SK-N-SH (cell line): ENCODE data around the gene PCP4L1. TPM values are rescaled to one million over a fixed set of nuclear protein-coding genes. Genes with fewer than 3 reads are reported as not detected.
"Not testable (repeated sequence)": the region's sequence is repeated elsewhere in the genome, so short reads cannot be mapped to it uniquely, and the experiment has no call there.

Source experiments
- CTCF ChIA-PET: fragments of 300-600, 350-600 bp; formaldehyde crosslinking; extraction: SDS; loops from one replicate; lab custom pipeline; 2021; lab: Yijun Ruan, JAX
- POLR2A ChIA-PET: fragments of 350-600 bp; sonication (Branson Sonifier 250); formaldehyde crosslinking; extraction: SDS; loops from one replicate; lab custom pipeline; 2020; ENCODE audit warnings: antibody characterized with exemption, inconsistent platforms; lab: Yijun Ruan, JAX
- DNase-seq: peaks from one replicate; pipeline ENCODE4 v3.0.0; 2012
- H2AFZ ChIP-seq: fragments of 200-600 bp; sonication (generic); 2 replicates; pipeline ENCODE4 v1.8.1; 2016; ENCODE audit warnings: antibody characterized with exemption, mild to moderate bottlenecking, low read depth
- H3F3A ChIP-seq: fragments of 200-600 bp; sonication (generic); replicated peaks from 2 replicates; pipeline ENCODE3; 2016; ENCODE audit warnings: antibody characterized with exemption, mild to moderate bottlenecking; ENCODE audit not compliant: insufficient read depth
- H3K27ac ChIP-seq, 2 experiments: fragments of 200-500 bp in 1 of 2; fragments of 200-600 bp in 1 of 2; sonication (Bioruptor generic) in 1 of 2; sonication (generic), shearing (Covaris generic) in 1 of 2; 2 replicates each; pipeline versions ENCODE4 v1.5.1 to v1.6.1; 2014 to 2016; ENCODE audit warnings: low read depth in 2 of 2, inconsistent platforms in 1 of 2, low read length in 1 of 2, mild to moderate bottlenecking in 1 of 2, mixed read lengths in 1 of 2
- H3K27me3 ChIP-seq: fragments of 200-600 bp; sonication (generic), shearing (Covaris generic); 2 replicates; pipeline ENCODE4 v1.6.1; 2016; ENCODE audit warnings: mixed run types; ENCODE audit not compliant: insufficient read depth
- H3K36me3 ChIP-seq, 2 experiments: fragments of 200-500 bp in 1 of 2; fragments of 200-600 bp in 1 of 2; sonication (Bioruptor generic) in 1 of 2; sonication (generic) in 1 of 2; replicated peaks in 1 of 2; 2 replicates each; pipeline versions ENCODE3 to v1.5.1; 2014 to 2016; ENCODE audit warnings: low read length in 1 of 2, mild to moderate bottlenecking in 1 of 2; ENCODE audit not compliant: insufficient read depth in 2 of 2, control insufficient read depth in 1 of 2
- H3K4me1 ChIP-seq, 2 experiments: fragments of 200-500 bp in 1 of 2; fragments of 200-600 bp in 1 of 2; sonication (Bioruptor generic) in 1 of 2; sonication (generic), shearing (Covaris generic) in 1 of 2; 2 replicates each; pipeline versions ENCODE4 v1.5.1 to v1.6.1; 2014 to 2016; ENCODE audit warnings: low read depth in 1 of 2, low read length in 1 of 2, mixed run types in 1 of 2; ENCODE audit not compliant: insufficient read depth in 2 of 2, control insufficient read depth in 1 of 2
- H3K4me2 ChIP-seq: fragments of 200-600 bp; sonication (generic), shearing (Covaris generic); 2 replicates; pipeline ENCODE4 v1.6.1; 2017; ENCODE audit warnings: mixed run types
- H3K4me3 ChIP-seq, 2 experiments: fragments of 200-500 bp in 1 of 2; fragments of 200-600 bp in 1 of 2; sonication (Bioruptor generic) in 1 of 2; sonication (generic), shearing (Covaris generic) in 1 of 2; 2 replicates each; pipeline versions ENCODE4 v1.5.1 to v1.8.1; 2014 to 2016; ENCODE audit warnings: low read depth in 2 of 2, inconsistent platforms in 1 of 2, low read length in 1 of 2, mild to moderate bottlenecking in 1 of 2, mixed read lengths in 1 of 2, moderate library complexity in 1 of 2
- H3K79me2 ChIP-seq: fragments of 200-600 bp; sonication (generic); 2 replicates; pipeline ENCODE4 v1.8.1; 2017; ENCODE audit warnings: mild to moderate bottlenecking; ENCODE audit not compliant: insufficient read depth
- H3K9ac ChIP-seq: fragments of 200-600 bp; sonication (generic); 2 replicates; pipeline ENCODE4 v1.6.1; 2017; ENCODE audit warnings: mixed run types
- H3K9me2 ChIP-seq: fragments of 200-600 bp; sonication (generic); 2 replicates; pipeline ENCODE4 v1.6.1; 2017; ENCODE audit warnings: mixed run types
- H3K9me3 ChIP-seq: fragments of 200-600 bp; sonication (generic); 2 replicates; pipeline ENCODE4 v1.6.1; 2017; ENCODE audit warnings: mixed run types, mild to moderate bottlenecking, moderate library complexity
- H4K20me1 ChIP-seq: fragments of 200-600 bp; sonication (generic); 2 replicates; pipeline ENCODE4 v1.6.1; 2017; ENCODE audit warnings: mild to moderate bottlenecking, mixed run types; ENCODE audit not compliant: insufficient read depth
- CHD2 ChIP-seq: fragments of 150-350 bp; IDR thresholded peaks from 2 replicates; pipeline ENCODE4 v1.6.1; 2018; ENCODE audit warnings: low read length; ENCODE audit not compliant: partially characterized antibody
- CTCF ChIP-seq: fragments of 200-600 bp; sonication (generic); IDR thresholded peaks from 2 replicates; pipeline ENCODE4 v1.6.1; 2017; ENCODE audit warnings: antibody characterized with exemption, mild to moderate bottlenecking, moderate library complexity
- FOSL2 ChIP-seq: IDR thresholded peaks from 2 replicates; pipeline ENCODE4 v1.4.0; 2012; ENCODE audit warnings: low read depth, mild to moderate bottlenecking, moderate library complexity, borderline replicate concordance
- FOXM1 ChIP-seq: IDR thresholded peaks from 2 replicates; pipeline ENCODE4 v1.4.0; 2012; ENCODE audit warnings: low read depth, mild to moderate bottlenecking
- GATA2 ChIP-seq: sonication (generic); formaldehyde crosslinking; IDR thresholded peaks from 2 replicates; pipeline ENCODE4 v1.5.0; 2020; ENCODE audit warnings: mild to moderate bottlenecking, missing genetic modification reagents
- NFIC ChIP-seq: IDR thresholded peaks from 2 replicates; pipeline ENCODE4 v1.4.0; 2012; ENCODE audit warnings: borderline replicate concordance
- PBX3 ChIP-seq: IDR thresholded peaks from 2 replicates; pipeline ENCODE4; 2012
- POLR2AphosphoS5 ChIP-seq: IDR thresholded peaks from 2 replicates; pipeline ENCODE4 v1.6.1; 2012; ENCODE audit warnings: low read depth, low read length
- RAD21 ChIP-seq: IDR thresholded peaks from 2 replicates; pipeline ENCODE4 v1.6.1; 2012; ENCODE audit warnings: mild to moderate bottlenecking, low read length
- RFX5 ChIP-seq: IDR thresholded peaks from 2 replicates; pipeline ENCODE4 v1.6.1; 2012; ENCODE audit warnings: mild to moderate bottlenecking, improper control_type of control experiment, low read length
- TCF12 ChIP-seq: IDR thresholded peaks from 2 replicates; pipeline ENCODE4 v1.4.0; 2012
- TEAD4 ChIP-seq: IDR thresholded peaks from 2 replicates; pipeline ENCODE4 v1.4.0; 2012; ENCODE audit warnings: mild to moderate bottlenecking, borderline replicate concordance; ENCODE audit not compliant: insufficient read depth
- ZBTB33 ChIP-seq: IDR thresholded peaks from 2 replicates; pipeline ENCODE4 v1.4.0; 2012; ENCODE audit warnings: low read depth, borderline replicate concordance
- WGBS: methylation state at CpG from one replicate; pipeline ENCODE4 v1.1.6; 2017; ENCODE audit warnings: low lambda C conversion rate; 5-methylcytosine and 5-hydroxymethylcytosine counted together
- polyA plus RNA-seq, 3 experiments: library from polyadenylated mRNA; depleted of rRNA; stranded (reverse); fragments of >200 nt; gene quantifications; 2 replicates each; pipeline ENCODE4 v1.2.3, GENCODE V29; 2012

PCP4L1 gene
- polyA plus RNA-seq, 1 of the 3 experiments (the other 2 are of a cell fraction) = not detected

GRCh38 chr1:161223805-161224694, 34.5 kb upstream of the PCP4L1 start:
- CTCF ChIA-PET = interaction anchor here (0.9 to 6.2 kb wide), 12 partner anchors 7 to 159 kb away, joined by 3 to 78 read pairs (median 10); partner anchors contain the start of genes FCER1G and NDUFS2

GRCh38 chr1:161224695-161225087, 33.9 kb upstream of the PCP4L1 start:
- H3K4me3 ChIP-seq, POLR2A ChIA-PET, H4K20me1 ChIP-seq, H3K9me2 ChIP-seq, H3K4me2 ChIP-seq, H3K9ac ChIP-seq, H2AFZ ChIP-seq, H3K27ac ChIP-seq, H3K27me3 ChIP-seq, H3K9me3 ChIP-seq, DNase-seq, H3K79me2 ChIP-seq: not testable (repeated sequence)
- WGBS = 93% methylated on average over 9 of the region's 13 CpGs
- Histone ChIP-seq H3K4me1 (peaks cover 8 to 21% of the 10 kb centered on the region in 2 experiments; a peak in 3 of 4 replicates), H3F3A (peaks cover 14% of the 10 kb centered on the region), H3K36me3 (peaks cover 0 to 15% of the 10 kb centered on the region in 2 experiments)
- CTCF ChIA-PET = interaction anchor here (1.0 to 6.2 kb wide), 10 partner anchors 8 to 158 kb away, joined by 3 to 78 read pairs (median 8); partner anchors contain the start of genes B4GALT3, FCER1G, NDUFS2 and SDHC

More at GRCh38 chr1:161223805-161224694, 34.5 kb upstream of the PCP4L1 start:
- H2AFZ ChIP-seq = no peak overlapping the region
- H3K9me2 ChIP-seq = no peaks in the 10 kb centered on the region
- no peak overlapping the region for H3K4me3 ChIP-seq
- no peaks in the 10 kb centered on the region for H3K79me2 ChIP-seq
- peaks cover 0 to 8% of the 10 kb centered on the region in 2 experiments for H3K36me3 ChIP-seq
- H3K27ac ChIP-seq = no peak overlapping the region
- H4K20me1 ChIP-seq = no peaks in the 10 kb centered on the region
- H3K9ac ChIP-seq = no peak overlapping the region
- POLR2A ChIA-PET = interaction anchor here (0.6 kb wide), 1 partner anchor 22 kb away, joined by 3 read pairs; the partner anchor contains the start of gene NDUFS2
- no peaks in the 10 kb centered on the region for H3K27me3 ChIP-seq
- TF ChIP-seq CHD2 = no peak
- no peak for TF ChIP-seq ZBTB33
- no peak for TF ChIP-seq GATA2 (CRISPR knock-in tag)
- no peak for TF ChIP-seq PBX3
- no peak for TF ChIP-seq TEAD4
- TF ChIP-seq POLR2AphosphoS5 = no peak
- TF ChIP-seq CTCF = no peak
- TF ChIP-seq RFX5 = no peak
- TF ChIP-seq NFIC = no peak
- TF ChIP-seq FOXM1 = no peak
- TF ChIP-seq TCF12 = no peak
- TF ChIP-seq RAD21 = no peak
- TF ChIP-seq FOSL2 = no peak
- no peak overlapping the region for H3K4me2 ChIP-seq
- H3K9me3 ChIP-seq = no peaks in the 10 kb centered on the region
- DNase-seq = no peak
- peaks cover 8 to 21% of the 10 kb centered on the region in 2 experiments; a peak in 3 of 4 replicates for H3K4me1 ChIP-seq
- 89% methylated on average over 7 of the region's 7 CpGs for WGBS
- H3F3A ChIP-seq = peaks cover 14% of the 10 kb centered on the region
